NB4 (cell line): Measurements from ENCODE around the gene SND1.

Experiments used
- POLR2A ChIP-seq: IDR thresholded peaks from 2 replicates; pipeline ENCODE4 v1.6.1; 2011; ENCODE audit warnings: mild to moderate bottlenecking; ENCODE audit not compliant: insufficient read length; ENCODE audit errors: extremely low read depth
- TF ChIP-seq, protein P1 (sequence below): IDR thresholded peaks from one replicate; pipeline ENCODE4 v1.5.1; 2012; ENCODE audit warnings: low read depth, low read length
- TF ChIP-seq, protein P2 (sequence below): IDR thresholded peaks from 2 replicates; pipeline ENCODE4 v1.6.1; 2011; ENCODE audit warnings: low read depth, low read length

DNA sequence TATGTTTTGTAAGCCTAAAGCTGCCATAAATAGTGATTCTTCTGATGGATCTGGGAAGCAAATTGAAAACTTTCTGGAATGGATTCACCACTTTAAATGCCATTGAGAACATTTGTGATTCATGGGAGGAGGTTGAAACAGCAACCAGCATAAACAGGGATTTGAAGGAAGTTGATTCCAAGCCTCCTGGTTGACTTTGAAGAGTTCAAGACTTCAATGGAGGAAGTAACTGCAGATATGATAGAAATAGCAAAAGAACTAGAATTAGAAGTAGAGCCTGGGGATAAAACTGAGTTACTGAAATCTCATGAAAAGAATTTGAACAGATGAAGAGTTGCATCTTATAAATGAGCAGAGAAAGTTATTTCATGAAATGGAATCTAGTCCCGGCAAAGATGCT is 280.1 kb downstream of the SND1 start:
- TF ChIP-seq, protein P1, sequence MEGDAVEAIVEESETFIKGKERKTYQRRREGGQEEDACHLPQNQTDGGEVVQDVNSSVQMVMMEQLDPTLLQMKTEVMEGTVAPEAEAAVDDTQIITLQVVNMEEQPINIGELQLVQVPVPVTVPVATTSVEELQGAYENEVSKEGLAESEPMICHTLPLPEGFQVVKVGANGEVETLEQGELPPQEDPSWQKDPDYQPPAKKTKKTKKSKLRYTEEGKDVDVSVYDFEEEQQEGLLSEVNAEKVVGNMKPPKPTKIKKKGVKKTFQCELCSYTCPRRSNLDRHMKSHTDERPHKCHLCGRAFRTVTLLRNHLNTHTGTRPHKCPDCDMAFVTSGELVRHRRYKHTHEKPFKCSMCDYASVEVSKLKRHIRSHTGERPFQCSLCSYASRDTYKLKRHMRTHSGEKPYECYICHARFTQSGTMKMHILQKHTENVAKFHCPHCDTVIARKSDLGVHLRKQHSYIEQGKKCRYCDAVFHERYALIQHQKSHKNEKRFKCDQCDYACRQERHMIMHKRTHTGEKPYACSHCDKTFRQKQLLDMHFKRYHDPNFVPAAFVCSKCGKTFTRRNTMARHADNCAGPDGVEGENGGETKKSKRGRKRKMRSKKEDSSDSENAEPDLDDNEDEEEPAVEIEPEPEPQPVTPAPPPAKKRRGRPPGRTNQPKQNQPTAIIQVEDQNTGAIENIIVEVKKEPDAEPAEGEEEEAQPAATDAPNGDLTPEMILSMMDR: no peak
- TF ChIP-seq POLR2A: no peak
- TF ChIP-seq, protein P2, sequence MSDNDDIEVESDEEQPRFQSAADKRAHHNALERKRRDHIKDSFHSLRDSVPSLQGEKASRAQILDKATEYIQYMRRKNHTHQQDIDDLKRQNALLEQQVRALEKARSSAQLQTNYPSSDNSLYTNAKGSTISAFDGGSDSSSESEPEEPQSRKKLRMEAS: no peak
